RWPE1 (cell line): Measurements from ENCODE around the gene SEC11A.
A peak's percentile ranks its signal among the peaks of the same experiment; 100 is the strongest.

Experiments used
- CTCF ChIA-PET: fragments of 350-600 bp; sonication (Branson Sonifier 250); formaldehyde crosslinking; extraction: SDS; loops from one replicate; lab custom pipeline; 2021; lab: Yijun Ruan, JAX
- POLR2A ChIA-PET: fragments of 400-600 bp; formaldehyde crosslinking; extraction: SDS; loops from one replicate; lab custom pipeline; 2020; ENCODE audit warnings: antibody characterized with exemption; ENCODE audit not compliant: low non-redundant PET; lab: Yijun Ruan, JAX
- DNase-seq: peaks from one replicate; pipeline ENCODE4 v3.0.0; 2012; ENCODE audit warnings: low spot score
- H3K27ac ChIP-seq: fragments of 450-650 bp; 2 replicates; pipeline ENCODE4 v1.5.1; 2017
- CTCF ChIP-seq: fragments of 450-650 bp; conservative IDR thresholded peaks from 2 replicates; pipeline ENCODE4 v1.5.1; 2017; ENCODE audit warnings: low read depth, mild to moderate bottlenecking

The SEC11A gene

DNA sequence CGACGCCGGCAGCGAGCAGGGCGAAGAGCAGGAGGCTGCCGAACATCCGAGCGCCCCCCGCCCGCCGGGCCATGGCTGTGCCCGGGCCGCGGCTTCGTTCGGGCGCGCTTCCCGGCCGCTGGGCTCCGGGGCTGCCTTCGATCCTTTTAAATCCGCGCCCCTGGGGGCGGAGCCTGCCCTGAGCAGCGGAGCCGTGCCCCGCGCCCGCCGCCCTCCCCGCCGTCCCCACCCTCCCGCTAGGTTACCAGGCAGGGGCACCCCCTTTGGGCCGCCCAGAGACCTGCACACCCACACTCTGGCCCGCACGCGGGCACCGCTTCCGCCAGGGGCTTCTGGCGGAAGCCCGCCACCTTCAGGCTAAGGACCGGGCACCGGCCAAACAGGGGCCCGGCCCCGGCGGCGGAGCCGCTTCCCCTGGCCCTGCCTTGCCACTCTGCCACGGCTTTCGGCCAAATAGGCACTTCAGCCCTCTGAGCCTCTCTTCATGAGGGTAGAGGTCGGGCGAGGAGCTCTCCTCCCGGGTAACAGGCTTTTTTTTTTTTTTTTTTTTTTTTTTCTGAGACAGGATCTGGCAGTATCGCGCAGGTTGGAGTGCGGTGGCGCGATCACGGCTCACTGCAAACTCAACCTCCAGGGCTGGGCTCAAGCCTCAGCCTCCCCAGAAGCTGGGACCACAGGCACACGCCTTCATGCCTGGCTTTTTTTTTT is 57.7 kb downstream of the SEC11A start, which contains the start of gene NMB:
Gene NMB, minus strand, starts transcription at position 120 of the 708 bp plus-strand sequence. Its CDS starts 47 bp downstream, at position 73.
- TF ChIP-seq CTCF, result peak; percentile 73
- CTCF ChIA-PET, result interaction anchor here (0.6 to 1.3 kb wide), 10 partner anchors 9 to 1097 kb away, joined by 3 to 7 read pairs (median 5); no protein-coding TSS in a partner anchor
- H3K27ac ChIP-seq, result peak within 1 kb of the TSS; percentile 77
- peak; percentile 85 for DNase-seq
- POLR2A ChIA-PET, result interaction anchor here (0.6 to 0.7 kb wide), 2 partner anchors 27 to 124 kb away, joined by 3 to 7 read pairs; no protein-coding TSS in a partner anchor

GRCh38 chr15:84657748-84658079 is 58.2 kb downstream of the SEC11A start:
- H3K27ac ChIP-seq, result peak overlapping the region; percentile 77
- ChIA-PET POLR2A (no interaction called here), CTCF (no interaction called here)
- TF ChIP-seq CTCF, result no peak
- no peak for DNase-seq

- TF ChIP-seq CTCF, result no peak
- no peak for DNase-seq
- peak overlapping the region; percentile 77 for H3K27ac ChIP-seq
- ChIA-PET POLR2A (interaction anchor here (0.5 kb wide), 1 partner anchor 50 kb away, joined by 3 read pairs; no protein-coding TSS in a partner anchor), CTCF (interaction anchor here (0.6 to 0.7 kb wide), 2 partner anchors 25 to 181 kb away, joined by 3 to 4 read pairs; no protein-coding TSS in a partner anchor)
These were observed 59.0 kb downstream of the SEC11A start for GRCh38 chr15:84656972-84657371.

DNA sequence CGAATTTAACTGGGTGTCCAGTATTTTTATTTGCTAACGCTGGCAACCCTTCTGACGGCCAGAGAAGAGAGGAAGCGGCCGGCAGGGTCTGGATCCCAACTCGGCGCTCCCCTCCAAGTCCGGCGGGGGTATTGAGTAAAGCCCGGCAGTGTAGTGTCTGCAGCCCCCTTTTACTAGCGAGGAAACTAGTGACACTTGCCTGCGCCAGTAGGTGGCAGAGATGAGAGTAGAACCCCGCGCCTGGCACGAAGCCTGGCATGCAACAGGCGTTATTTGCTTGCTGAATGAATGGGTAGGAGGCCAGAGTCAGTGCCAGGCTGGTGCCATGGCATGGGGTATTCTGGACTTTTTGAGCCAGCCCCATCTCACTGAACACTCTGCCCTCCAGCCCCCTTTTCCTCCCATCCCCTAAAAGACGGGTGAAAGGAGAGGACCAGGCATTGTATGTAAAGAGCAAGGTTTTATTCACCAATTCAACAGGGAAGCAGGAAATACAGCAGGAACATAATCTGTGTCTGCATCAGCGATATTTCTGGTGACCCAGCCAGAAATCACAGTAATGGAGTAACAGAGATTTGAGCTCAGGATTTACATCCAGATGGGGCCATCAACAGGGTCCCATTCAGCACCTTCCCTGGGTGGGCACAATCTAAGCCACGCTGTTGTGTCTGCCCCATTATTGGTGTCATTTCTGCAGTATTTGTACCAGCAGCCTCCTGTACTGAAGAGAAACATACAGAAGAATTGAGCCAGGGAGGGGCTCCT is 61.1 kb downstream of the SEC11A start:
- peak; percentile 85 for TF ChIP-seq CTCF
- DNase-seq, result peak; percentile 71
- ChIA-PET POLR2A (interaction anchor here (0.5 to 1.2 kb wide), 3 partner anchors 10 to 40 kb away, joined by 3 to 6 read pairs (median 3); no protein-coding TSS in a partner anchor), CTCF (interaction anchor here (0.6 to 1.1 kb wide), 6 partner anchors 68 to 1895 kb away, joined by 3 to 5 read pairs (median 3); no protein-coding TSS in a partner anchor)
- peak overlapping the region; percentile 88 for H3K27ac ChIP-seq

GRCh38 chr15:84653910-84654688 is 61.8 kb downstream of the SEC11A start, which contains the start of gene WDR73:
Gene WDR73 (minus strand): TSS chr15:84654283. CDS start chr15:84654274, 9 bp downstream.
- DNase-seq, result peak; percentile 93
- H3K27ac ChIP-seq, result peak within 1 kb of the TSS; percentile 88
- POLR2A ChIA-PET, result interaction anchor here (0.5 to 1.2 kb wide), 2 partner anchors 23 to 41 kb away, joined by 3 to 6 read pairs; no protein-coding TSS in a partner anchor
- CTCF ChIA-PET, result interaction anchor here (0.6 to 1.3 kb wide), 6 partner anchors 24 to 312 kb away, joined by 3 to 5 read pairs (median 4); partner anchors contain the start of gene ZSCAN2
- TF ChIP-seq CTCF, result no peak
